HFF-Myc (cell line): ENCODE results near the gene FIGNL2.

ENCODE experiments used
- DNase-seq: peaks from one replicate; pipeline ENCODE4 v3.0.0-alpha.2; 2011; ENCODE audit warnings: low read depth; ENCODE audit errors: extremely low read depth
- H3K4me3 ChIP-seq: replicated peaks from 2 replicates; pipeline ENCODE4 v1.5.1; 2011; ENCODE audit warnings: low read depth, mild to moderate bottlenecking, control low read depth, low read length
- TF ChIP-seq, protein P1 (sequence below): IDR thresholded peaks from 2 replicates; pipeline ENCODE4 v1.5.1; 2012; ENCODE audit warnings: mild to moderate bottlenecking, low read depth, low read length, control low read depth; ENCODE audit errors: missing control alignments

The FIGNL2 gene

GRCh38 chr12:51848841-51849735 is 570 bp upstream of the FIGNL2 start:
- no peak overlapping the region for H3K4me3 ChIP-seq
- DNase-seq: no peak
- TF ChIP-seq, protein P1, sequence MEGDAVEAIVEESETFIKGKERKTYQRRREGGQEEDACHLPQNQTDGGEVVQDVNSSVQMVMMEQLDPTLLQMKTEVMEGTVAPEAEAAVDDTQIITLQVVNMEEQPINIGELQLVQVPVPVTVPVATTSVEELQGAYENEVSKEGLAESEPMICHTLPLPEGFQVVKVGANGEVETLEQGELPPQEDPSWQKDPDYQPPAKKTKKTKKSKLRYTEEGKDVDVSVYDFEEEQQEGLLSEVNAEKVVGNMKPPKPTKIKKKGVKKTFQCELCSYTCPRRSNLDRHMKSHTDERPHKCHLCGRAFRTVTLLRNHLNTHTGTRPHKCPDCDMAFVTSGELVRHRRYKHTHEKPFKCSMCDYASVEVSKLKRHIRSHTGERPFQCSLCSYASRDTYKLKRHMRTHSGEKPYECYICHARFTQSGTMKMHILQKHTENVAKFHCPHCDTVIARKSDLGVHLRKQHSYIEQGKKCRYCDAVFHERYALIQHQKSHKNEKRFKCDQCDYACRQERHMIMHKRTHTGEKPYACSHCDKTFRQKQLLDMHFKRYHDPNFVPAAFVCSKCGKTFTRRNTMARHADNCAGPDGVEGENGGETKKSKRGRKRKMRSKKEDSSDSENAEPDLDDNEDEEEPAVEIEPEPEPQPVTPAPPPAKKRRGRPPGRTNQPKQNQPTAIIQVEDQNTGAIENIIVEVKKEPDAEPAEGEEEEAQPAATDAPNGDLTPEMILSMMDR: no peak

DNA sequence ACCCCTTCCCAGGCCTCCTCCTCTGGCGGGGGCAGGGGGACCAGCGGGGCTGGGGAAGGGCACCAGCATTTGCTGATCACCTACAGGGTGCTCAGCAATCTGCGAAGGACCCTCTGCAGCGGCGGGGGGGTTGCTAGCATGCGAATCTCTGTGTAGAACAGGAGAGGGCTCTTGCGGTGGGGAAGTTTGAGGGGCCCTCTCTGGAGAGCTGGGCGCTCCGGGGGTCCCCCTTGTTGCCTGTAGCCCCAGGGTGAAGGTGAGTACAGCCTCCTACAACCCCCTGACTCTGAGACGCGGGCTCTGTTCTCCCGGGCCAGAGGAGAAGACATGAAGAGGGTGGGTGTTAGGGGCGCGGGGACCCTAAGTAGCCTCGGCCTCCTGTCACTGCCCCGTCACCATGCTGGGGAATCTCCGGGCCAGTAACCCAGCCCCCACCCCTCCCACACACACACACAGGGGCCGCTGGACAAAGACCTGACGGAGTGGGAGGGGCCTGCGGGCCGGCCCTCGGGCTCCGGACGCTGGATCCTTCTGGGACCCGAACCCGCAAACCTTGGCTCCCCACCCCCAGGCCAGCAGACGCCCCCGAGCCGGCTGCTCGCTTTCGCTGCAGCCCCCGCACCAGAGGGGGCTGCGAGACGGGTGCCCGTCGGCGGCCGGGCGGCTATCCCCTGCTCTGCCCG is 734 bp downstream of the FIGNL2 start:
- no peak for DNase-seq

DNA sequence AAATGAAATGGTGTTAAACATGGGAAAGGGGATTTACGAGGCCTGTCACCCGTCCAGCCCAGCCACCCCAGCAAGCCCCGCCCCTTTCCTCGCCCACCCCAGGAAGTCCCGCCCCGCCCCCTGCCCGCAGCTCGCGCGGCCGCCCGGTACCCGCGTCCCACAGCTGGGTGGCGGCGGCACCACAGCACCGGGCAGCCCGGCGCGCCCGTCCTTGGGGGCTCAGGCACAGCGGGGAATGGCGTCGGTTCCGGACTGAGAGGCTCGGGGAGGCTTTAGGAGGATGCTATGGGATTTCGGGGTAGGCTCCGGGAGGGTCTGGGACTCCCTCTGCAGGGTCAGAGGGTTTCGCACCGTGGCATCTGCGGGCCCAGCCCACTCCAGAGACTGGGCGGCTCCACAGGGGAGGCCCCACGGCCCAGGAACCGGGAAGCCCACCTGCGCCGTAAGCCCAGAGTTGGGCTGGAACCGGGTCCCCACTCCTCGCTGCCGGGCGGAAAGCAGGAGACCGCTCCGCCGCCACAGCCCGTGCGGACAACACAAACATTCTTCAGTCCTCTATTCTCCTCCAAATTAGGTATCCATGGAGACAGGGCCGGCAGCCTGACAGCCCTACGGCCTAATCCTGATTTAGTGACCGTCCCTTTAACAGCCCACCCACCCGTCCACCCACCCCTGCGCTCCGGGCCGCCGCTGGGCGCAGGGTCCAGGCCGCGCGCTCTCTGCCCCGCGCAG is 1.4 kb downstream of the FIGNL2 start:
- TF ChIP-seq, protein P1: no peak
- peak overlapping the region; percentile 41 for H3K4me3 ChIP-seq
- DNase-seq: no peak

More for the DNA sequence above, 734 bp downstream of the FIGNL2 start:
- TF ChIP-seq, protein P1: no peak
- H3K4me3 ChIP-seq: peak overlapping the region; percentile 41

DNA sequence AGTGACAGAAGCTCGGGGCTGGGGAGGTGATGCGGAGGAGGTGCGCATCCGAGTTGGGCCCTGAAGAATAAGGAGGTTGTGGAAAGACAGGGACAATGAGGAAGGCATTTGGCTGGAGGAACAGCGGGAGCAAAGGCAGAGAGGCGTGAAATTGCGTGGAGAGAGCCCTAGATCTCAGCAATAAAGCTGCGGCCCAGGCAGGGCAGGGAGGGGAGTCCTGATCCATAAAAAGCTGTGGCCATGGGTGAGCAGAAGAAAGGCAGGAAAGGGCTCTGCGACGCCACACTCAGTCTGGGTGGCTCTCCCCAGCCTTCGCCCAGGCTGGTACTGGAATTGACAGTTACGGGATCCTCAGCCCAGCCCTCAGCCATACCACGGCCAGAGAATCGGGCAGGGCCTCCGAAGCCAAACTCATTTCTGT is 2.2 kb downstream of the FIGNL2 start:
- TF ChIP-seq, protein P1: no peak
- H3K4me3 ChIP-seq: no peak overlapping the region
- DNase-seq: no peak

DNA sequence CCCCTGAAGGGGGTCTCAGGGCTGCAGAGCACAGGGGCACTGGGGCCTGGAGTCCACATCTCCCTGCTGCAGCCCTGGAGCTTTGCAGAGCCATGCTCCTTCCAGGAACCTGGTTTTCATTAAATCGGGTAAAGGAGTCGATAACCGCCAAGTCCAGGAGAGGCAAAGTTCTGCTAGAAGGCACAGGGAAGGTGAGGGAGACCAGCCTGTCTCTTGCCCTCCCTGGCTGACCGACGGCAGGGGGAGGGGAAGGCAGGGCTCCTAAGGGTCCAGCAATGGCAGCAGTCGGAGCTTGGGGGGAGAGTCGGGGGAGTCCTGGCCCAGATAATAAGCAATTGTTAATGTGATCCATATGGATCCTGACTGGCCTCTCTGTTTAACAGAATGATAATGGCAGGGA is 3.0 kb downstream of the FIGNL2 start:
- TF ChIP-seq, protein P1: no peak
- no peak overlapping the region for H3K4me3 ChIP-seq
- DNase-seq: no peak

GRCh38 chr12:51844854-51845253 is 3.7 kb downstream of the FIGNL2 start:
- TF ChIP-seq, protein P1: no peak
- no peak overlapping the region for H3K4me3 ChIP-seq
- DNase-seq: no peak
